HG02571 (cell line): ENCODE results near the gene GRIK5.
"Not testable (repeated sequence)": the region's sequence is repeated elsewhere in the genome, so short reads cannot be mapped to it uniquely, and the experiment has no call there.

Experiments
- ATAC-seq: cut with Tn5 transposase; IDR thresholded peaks from one replicate; pipeline ENCODE4 v1.9.1; 2021; ENCODE audit warnings: mild to moderate bottlenecking, moderate library complexity; ENCODE audit not compliant: unreplicated experiment

The GRIK5 gene

DNA sequence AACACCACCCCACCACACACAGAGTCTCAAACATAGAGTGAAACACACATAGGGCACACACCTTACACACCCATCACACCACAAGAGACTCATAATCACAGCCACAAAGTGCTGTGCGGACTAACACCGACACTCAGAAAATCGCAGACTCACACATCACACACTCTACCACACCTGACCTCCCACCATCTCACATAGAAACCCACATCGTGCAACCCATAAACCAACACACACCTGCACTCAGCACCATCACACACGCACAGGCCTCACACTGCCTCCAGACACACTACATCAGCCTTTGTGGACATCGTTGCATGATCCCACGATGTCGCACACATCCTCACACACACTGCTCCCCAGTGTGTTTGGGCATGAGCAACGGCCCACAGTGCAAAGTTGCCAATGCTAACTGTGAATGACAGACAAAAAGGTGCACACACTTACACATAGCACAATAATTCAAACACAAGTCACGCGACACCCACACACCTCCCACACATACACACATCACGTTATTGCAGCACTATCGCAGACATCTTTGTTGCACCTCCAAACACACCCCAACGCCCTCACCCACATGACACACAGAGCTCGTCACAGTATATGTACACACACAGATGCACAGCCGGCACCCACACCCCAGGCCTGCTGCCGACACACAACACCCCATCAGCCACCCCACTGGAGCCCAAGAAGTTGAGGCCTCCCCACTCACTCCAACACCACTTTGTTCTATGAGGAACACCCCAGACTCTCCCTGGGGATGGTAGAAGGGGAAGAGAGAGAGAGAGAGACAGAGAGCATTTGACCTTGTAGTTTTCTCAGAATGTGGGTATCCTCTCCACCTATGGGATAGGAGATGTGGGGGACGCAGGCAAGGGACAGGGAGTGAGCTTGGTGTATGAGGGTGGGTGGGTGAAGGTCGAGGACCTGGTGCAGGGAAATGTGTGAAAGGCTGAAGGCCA, 74.7 kb downstream of the GRIK5 start:
- ATAC-seq: no peak

DNA sequence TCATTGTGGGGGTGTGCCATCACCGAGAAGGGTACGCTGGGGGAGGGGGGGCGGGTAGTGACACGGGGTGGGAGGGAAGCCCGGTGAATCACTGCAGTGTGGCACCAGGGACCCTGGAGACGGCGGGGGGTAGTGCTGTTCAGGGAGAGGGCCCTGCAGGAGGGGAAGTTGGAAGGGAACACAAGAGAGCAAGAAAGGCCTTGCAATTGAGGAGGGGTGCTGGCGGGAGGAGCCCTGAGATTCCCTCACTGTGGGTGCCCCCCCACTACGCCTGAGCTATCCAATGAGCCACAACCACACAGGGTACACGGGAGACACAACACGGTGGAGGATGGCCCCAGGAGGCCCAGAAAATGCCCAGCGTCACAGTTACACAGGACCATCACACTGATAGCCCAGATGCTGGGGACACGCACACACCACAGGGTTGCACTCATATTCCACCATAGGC, 75.5 kb downstream of the GRIK5 start:
- no peak for ATAC-seq

DNA sequence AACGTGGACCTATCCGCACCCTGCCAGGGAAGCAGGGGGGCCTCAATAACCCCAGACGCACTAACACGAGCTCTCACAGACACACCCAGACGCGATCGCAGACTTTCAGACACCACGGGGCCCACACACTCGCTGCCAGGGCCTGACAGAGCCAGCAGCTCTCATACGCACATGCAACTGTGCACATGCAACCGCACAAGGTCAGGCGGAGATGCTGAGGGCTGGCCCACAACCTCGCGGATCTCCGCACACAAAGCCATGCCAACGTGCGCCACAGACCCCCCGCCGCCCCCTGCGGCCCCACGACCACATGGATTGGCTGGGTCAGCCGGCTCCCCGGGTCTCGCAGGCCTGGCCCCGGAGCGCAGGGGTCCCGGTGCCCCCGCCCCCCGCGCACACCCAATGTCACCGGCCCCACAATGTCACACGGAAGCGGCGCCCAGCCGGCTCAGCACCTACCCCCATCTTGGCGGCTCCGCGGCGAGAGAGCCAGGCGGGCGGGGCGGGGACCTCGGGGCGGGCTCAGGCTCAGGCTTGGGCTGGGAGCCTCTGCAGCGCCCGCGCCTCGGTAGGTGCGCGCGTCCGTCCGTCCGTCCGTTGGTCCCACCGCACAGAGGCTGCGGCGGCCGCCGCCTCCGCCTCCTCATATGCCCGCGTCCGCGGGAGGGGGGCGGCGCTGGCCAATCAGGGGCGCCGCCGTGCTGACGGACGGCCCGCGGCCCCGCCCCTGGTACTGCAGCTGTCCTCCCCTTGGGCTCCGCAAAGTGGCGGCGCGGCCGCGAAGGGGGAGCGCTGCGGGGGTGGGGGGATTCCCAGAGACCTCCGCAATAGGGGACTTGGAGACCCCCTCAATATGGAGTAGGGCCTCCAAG, 76.2 kb downstream of the GRIK5 start, which contains the start of gene ATP1A3:
TSS of gene ATP1A3 (minus strand) at position 619 of the 872 bp plus-strand sequence. CDS start at position 465, 154 bp downstream.
- no peak for ATAC-seq

DNA sequence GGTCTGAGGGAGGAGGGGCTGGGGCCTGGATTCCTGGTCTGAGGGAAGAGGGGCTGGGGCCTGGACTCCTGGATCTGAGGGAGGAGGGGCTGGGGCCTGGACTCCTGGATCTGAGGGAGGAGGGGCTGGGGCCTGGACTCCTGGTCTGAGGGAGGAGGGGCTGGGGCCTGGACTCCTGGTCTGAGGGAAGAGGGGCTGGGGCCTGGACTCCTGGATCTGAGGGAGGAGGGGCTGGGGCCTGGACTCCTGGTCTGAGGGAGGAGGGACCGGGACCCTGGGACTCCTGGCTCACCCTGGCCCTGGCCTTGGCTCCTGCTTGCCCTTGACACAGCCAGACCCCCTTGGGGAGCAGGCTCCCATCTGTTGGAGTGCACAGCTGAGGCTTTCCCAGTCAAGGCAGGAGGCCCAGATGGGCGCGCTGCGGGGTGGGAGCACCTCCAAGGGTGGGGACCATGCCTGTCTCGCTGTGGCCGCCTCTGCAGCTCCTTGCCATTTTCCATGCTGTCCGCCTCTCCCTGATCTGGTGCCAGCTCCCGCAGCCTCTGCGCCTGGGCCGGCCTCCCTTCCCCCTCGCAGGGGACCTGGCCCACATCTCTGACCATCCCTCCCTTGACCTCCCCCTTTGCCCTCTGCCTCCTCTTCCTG, 78.0 kb downstream of the GRIK5 start:
- not testable (repeated sequence) for ATAC-seq

DNA sequence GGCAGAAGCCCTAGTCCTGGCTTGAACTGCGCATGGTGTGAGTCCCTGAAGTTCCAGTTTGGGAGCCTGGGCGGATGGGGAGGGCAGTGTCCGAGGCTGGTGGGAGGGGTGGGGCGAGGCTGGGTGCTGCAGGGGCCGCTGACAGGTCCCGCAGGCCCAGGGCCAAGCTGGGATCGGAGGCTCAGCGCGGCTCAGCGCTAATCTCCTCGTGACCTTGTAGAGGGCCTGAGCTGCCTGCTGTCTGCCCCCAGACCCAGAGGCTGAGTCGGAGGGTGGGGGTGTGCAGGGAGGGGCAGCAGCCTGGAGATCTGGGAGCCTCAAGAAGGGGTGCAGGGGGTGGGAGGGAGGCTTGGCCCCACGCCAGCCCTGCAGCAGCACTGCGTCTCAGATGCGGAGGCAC, 79.0 kb downstream of the GRIK5 start:
- ATAC-seq: no peak

DNA sequence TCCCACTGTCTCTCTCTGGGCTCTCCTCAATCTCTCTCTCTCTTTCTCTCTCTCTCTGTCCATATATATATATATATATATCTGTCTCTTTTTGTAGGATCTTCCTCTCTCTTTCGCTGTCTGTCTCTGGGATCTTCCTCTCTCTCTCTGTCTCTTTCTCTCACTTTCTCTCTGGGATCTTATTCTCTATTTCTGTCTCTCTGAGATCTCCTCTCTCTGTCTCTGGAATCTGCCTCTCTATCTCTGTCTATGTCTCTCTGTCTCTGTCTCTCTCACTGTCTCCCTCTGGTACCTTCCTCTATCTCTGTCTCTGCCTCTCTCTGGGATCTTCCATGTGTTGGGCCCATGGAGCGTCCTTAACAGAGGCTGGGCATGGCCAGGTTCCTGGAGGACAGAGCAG, 79.4 kb downstream of the GRIK5 start:
- ATAC-seq: no peak

DNA sequence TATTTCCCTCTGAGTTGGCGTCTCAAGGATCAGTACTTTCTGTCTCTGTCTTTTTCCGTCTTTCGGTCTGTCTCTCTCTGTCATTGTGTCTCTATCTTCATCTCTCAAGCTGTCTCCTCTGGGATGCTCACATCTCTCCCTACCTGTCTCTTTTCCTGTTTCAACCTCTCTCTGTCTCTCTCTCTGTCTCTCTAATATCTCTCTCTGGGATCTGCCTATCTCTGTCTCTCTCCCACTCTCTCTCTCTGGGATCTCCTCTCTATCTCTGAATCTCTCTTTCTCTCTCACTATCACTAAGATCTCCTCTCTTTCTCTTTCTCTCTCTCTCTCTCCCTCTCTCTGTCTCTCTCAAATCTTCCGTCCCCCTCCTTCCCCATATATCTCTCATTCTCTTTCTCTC, 80.0 kb downstream of the GRIK5 start:
- no peak for ATAC-seq

DNA sequence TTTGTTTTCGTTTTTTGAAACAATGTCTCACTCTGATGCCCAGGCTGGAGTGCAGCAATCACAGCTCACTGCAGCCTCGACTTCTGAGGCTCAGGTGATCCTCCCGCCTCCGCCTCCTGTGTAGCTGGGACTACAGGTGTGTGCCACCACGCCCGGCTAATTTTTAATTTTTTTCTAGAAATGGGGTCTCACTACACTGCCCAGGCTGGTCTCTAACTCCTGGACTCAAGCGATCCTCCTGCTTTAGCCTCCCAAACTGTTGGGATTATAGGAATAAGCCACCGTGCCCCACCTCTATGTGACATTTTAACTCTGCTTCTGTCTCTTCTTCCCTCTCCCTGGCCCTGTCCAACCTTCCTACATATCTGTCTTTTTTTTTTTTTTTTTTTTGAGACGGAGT, 81.1 kb downstream of the GRIK5 start:
- ATAC-seq: no peak

DNA sequence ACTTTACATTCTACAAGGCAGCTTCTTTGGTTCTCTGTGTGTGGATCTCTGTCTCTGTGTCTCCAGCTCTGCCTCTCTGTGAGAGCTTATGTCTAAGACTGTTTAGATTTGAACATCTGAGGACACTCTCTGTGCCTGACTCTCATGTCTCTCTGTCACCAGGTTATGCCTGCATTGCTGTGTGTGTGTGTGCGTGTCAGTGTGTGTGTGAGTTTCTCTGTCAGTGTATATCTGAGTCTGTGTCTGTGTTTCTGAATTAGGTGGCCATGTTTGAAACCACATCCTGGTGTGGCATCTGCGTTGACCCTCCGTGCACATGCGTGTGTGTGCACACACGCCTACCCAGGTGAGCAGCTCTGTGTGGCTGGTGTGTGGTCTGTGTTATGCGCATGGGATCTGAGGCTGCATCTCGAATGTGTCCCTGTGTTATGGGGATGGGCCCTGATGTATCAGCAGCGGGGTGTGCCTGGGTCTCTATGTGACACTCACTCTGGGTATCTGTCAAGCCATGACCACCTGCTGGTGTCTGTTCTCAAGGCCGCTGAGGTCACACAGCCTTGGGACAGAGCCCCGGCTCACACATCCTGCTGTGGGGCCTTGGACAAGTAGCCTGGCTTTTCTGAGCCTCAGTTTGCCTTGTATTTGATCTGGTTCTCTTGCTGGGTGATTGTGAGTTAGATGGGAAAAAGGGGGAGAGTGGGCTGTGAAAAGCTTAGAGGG, 82.7 kb downstream of the GRIK5 start:
- ATAC-seq: no peak

DNA sequence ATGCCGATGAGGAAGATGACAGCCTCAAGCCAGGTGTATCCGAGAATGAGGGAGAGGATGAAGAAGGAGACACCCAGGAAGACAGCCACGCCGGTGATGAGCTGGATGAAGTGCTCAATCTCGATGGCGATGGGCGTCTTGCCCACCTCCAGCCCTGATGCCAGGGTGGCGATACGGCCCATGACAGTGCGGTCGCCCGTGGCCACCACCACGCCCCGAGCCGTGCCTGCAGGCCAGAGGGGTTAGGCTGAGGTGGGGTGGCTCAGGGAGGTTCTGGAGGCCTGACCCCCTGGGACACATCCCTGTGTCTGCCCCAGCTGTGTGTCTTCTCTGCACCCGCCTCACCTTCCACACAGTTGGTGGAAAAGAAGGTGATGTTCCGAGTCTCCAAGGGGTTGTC, 85.0 kb downstream of the GRIK5 start:
- no peak for ATAC-seq

DNA sequence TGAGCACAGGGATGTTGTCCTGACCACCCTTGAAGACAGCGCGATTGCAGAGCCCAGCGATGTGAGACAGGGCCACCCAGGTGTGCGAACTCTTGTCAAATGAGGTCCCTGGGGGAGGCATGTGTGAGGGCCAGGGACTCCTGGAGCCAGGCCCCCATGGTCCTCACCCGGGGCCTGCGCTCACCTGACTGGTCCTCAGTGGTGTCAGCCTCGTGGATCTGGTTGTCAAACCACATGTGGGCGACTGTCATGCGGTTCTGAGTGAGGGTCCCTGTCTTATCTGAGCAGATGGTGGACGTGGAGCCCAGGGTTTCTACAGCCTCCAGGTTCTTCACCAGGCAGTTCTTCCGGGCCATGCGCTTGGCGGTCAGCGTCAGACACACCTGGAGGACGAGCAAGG, 88.3 kb downstream of the GRIK5 start:
- ATAC-seq: no peak

DNA sequence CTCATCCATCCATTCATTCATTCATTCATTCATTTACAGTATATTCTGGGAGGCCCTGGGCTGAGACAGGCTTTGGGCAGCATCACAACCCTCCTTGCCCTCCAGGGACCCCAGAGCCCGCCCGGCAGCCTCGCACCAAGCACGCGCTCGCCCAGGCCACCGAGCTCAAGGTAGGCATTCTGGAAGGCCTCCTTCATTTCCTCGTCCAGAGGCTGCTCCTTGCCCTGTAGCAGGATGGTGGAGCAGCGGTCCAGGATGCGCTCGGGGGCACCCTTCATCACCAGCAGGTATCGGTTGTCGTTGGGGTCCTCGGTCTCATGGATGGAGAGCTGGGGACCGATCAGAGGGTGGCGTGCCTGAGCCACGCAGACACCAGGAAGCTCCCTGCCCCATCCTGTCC, 91.5 kb downstream of the GRIK5 start:
- no peak for ATAC-seq

DNA sequence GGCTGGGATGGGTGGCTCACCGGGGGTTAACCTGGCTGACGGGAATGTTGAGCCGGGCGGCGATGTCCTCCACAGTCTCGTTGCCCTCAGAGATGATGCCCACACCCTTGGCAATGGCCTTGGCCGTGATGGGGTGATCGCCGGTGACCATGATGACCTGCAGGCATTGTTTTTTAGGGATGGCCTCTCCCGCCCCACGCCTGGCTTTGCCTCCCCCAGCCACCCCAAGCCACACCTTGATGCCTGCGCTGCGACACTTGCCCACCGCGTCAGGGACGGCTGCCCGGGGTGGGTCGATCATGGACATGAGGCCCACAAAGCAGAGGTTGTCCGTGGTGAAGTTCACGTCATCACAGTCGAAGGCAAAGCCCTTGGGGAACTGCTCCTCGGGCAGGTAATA, 92.1 kb downstream of the GRIK5 start:
- ATAC-seq: no peak

DNA sequence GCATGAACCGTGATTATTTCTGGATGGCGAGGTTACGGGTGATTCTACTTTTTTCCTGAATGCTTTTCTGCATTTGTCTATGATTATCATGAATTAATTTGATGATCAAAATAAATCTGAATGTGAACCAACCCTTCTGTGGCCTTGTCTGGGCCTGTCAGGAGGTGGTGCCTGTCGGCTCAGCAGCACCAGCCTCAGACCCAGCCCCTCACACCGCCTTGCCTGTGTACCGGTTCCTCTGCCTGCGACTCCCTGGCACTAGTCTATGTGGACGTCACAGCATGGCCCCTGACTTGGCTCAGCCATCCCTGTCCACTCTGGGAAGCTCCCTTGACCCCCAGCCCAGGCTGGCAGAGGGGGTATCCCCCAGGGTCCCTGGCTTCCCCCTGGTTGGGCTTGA, 95.4 kb downstream of the GRIK5 start:
- ATAC-seq: no peak

DNA sequence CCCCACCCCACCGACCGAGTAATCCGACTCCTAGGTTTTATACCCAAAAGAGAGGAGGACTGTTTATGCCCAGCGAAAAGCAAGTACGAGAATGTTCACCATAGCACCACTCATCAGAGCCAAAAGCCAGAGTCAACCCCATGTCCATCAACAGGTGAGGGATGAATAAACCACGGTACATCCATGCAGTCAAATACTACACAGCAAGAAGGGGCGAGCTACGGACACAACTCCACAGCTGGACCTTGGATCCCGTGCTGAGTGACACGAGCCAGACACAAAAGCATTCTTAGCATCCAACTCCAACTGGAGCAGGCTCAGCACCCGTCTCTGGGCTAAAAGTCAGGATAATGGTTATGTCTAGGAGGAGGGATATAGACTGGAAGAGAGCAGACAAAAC, 98.6 kb downstream of the GRIK5 start:
- ATAC-seq: no peak

DNA sequence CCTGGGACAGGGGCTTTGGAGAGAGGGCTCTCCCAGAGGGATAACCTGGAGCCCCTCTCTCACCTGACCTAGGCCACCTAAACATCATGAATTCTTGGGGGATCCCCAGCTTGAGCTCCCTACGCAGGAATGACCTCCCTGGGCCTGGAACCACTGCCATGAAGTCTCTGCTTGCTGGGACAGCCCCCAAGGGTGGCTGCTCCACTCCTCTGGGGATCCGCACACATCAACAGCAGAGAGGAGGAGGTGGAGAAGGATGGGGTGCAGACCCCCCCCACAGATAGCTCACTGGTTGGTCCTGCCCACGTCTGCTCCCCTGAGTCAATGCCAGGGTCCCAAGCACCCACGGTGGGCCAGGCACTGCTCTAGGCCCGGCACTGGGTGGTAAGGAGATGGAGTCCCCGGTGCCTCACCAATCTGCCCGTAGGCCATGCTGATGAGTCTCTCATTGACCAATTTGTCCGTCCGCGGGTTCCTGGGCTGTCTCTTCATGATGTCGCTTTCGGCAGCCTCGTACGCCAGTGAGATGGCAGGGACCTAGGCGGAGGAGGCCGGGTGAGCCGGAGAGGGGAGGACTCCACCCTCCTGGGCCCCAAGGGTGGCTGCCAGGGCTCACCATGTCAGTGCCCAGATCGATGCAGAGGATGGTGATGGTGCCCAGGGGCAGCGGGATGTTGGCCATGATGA, 100.1 kb downstream of the GRIK5 start:
- no peak for ATAC-seq

DNA sequence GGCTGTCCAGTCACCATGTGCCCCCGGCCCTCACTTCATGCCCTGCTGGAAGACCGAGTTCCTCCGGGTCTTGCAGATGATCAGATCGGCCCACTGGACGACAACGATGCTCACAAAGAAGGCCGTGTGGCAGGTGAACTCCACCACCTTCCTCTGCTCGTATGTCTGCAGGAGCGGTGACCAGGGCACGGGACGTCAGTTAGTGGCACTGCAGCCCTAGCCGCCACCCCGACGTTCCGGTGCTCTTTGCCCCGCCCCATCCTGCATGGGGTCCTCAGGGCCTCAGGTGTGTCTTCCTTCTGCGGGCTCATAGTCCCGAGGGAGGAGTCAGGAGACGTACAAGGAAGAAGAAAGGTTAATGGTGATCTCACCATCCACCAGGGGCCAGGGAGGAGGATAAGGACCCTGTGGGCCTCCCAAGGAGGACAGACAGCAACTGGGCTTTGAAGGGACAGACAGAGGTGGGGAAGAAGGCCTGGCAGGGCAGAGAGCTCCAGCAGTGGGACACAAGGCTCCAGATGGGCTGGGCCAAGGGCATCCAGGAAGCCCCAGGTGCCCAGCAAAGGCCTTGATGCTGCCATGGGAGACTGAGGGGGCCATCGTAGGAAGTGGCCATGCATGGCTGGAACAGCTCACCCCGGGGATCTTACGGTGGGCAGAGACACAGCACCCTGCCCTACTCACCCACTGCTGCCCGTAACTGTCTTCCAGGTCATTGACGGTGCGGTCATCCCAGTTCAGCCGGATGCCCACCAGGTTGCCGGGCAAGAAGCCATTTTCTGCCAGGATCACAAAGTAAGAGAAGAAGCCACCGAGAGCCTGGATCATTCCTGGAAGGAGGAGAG, 101.0 kb downstream of the GRIK5 start:
- ATAC-seq: no peak

DNA sequence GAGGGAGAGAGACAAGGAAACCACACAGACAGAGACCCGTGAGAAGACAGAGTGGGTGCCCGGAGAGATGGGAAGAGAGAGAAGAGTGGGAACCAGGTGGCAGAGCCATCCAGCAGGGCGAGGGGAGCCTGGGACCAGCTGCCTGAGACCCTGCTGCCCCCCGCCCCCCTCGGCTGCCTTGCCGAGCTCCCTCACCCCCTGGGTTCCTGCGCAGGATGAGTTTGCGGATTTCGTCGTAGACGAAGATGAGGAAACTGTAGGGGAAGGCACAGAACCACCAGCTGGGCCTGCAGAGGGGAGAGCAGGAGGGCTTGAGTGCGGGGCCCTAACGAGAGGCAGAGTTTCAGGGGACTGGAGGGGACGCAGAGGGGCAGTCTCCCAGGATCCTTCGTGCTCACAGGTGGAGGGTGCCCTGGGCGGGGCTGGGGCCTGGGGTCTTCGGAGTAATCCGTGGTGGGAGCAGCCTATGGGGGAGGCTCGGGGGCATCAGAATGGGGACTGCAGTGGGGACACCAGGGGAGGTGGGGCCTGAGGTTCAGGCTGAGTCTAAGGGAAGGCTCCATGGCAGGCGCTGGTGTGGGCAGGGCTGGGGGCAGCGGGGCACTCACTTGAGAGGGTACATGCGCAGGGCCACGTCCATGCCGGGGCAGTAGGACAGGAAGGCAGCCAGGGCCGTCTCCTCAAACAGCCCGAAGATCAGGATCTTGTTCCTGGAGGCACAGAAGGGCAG, 102.8 kb downstream of the GRIK5 start:
- no peak for ATAC-seq
